RKO (cell line): ENCODE results near the gene ZNF511.

ENCODE experiments used
- DNase-seq: peaks from one replicate; pipeline ENCODE4 v3.0.0-alpha.2; 2016; ENCODE audit warnings: low spot score

ZNF511 gene

DNA sequence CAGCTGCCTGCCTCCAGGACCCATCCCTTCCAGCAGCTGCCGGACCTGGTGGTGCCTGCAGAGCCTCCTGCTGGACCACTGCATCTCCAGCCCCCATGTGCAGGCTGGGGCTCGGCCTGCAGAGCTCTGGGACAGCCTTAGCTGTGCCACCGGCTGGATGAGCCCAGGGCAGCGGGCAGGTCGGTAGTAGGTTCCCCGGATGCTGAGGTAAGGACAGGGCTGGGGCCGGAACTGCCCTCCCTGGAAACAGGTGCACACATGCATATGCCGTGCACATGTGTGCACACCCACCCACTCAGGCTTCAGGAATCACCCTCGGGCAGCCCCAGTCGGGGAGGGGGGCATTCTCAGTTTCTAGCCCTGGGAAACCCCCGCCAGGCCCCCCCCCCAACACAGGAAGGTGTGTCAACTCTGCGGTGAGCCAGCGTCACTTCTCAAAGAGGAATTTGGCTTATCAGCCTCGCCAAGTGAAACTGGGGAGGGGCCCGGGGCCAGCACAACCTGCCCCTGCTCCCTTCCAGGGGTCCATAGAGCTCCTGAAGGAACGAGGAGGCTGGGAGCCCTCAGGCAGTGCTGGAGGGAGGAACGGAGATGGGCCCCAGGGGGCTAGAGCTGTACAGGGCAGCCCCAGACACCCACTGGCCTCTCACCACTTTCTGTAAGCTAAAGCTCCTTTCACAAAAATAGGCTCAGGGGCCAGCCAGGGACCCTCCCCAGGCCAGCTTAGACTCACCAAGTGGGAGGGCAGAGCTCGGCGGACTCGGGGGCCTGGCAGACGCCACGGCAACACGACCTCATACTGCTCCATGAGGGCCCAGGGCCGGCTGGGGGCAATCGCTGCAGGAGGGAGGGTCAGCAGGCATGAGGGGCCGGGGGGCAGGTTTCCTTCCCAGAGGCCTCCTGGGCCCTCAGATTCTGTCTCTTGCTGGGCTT is 33.7 kb upstream of the ZNF511 start:
- no peak for DNase-seq

DNA sequence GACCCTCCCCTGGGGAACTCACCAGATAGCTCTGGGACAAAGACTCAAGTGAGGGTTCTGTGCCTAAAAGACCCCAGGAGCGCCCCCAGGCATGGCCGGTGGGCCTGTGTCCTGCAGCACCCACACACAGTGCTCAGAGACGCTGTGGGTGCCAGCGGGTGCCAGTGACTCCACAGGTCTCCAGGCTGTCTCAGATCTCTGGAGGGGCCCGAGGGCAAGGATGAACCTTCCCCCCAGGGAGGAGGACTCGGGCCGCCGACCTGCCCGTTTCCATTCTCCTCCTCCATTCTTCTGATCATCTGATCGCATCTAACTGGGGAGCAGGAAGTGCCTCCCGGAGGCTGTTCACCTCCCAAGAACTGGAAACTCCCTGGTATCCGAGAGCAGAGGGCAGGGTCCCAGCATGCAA is 33.0 kb upstream of the ZNF511 start:
- no peak for DNase-seq

DNA sequence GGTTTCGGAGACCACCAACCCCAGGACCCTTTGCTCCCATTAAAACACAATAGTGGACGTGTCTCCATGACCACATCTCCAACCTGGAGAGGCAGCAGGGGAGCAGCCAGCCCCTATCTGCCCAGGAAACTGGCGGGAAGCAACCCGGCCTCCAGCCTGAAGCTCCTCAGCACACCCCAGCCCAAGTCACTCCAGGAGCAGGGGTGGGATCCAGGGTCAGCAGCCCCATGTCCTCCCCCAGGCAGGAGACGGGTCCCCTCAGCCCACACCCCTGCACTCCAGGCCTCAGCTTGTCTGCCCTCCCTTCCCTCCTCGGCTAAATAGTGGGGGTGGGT is 32.6 kb upstream of the ZNF511 start:
- DNase-seq: no peak

GRCh38 chr10:133276435-133277201 is 32.1 kb upstream of the ZNF511 start, which contains the start of gene ADAM8:
ADAM8 (minus strand) TSS chr10:133276868; CDS start chr10:133276817, 51 bp downstream.
- DNase-seq: no peak

- no peak for DNase-seq
Measured at GRCh38 chr10:133277277-133277992, 31.3 kb upstream of the ZNF511 start.

DNA sequence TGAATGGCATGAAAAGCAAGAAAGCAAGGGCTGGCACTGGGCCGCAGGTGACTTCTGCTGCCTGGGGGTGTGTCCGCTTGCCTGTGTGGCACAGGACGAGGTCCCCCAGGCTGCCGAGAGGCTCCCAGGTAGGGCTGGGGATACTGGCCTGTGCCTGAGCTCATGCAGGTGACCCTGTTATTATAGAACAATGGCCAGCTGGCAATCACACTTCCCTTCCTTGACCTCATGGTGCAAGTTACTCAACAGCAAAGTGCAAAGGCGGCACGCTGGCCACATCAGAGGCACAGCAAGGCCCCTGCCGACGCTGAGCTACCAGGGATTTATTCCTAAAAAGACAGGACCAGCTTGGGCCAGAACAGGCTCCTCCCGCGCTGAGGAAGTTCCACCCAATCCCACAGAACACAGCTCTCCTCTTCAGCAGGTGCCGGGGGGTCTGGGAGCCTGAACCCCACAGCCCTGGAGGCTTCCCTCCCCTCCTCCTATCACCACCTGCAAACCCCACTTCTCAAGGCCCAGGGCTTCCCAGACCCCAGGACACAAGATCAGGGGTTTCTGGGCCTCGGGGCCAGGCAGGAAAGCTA is 30.6 kb upstream of the ZNF511 start:
- DNase-seq: no peak

GRCh38 chr10:133278577-133279265 is 30.0 kb upstream of the ZNF511 start:
- no peak for DNase-seq

DNA sequence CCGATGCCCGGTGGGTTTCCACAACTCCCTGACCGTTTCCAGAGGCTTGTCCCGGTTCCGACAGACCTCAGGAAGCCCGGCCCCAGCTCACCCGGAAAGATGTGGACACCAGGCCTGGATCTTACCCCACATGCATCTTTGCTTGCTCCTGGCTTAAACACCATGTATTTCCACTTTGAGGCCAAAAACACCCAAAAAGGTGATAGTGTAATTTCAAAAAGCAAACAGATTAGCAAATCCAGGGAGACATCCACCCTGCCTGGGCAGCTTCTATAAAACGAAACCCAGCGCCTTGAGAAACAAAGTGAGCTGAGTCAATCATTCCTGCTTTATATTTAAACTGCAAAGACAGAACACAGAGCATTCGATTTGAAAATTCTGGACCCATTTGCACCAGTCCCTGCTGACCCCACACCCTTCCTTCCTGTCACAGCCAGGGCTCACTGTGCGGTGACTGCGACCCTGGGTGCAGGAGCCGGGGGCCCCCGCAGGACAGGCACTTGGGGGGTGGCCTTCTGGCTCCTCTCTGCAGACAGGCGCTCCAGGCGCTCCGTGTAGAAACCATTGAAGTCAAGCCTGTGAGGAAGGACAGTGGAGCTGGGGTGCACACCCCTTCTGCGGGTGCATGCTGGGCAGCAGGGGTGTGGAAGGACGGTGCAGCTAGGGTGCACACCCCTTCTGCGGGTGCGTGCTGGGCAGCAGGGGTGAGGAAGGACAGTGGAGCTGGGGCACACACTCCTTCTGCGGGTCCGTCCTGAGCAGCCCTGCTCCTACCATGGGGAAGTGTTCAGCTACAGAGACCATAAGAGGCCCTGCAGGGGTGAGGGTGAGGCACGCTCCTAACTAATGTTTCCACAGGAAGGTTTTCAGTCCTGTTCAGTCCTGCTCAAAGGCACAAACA is 29.1 kb upstream of the ZNF511 start:
- DNase-seq: no peak

- DNase-seq: no peak
Measured at GRCh38 chr10:133280391-133281059, 28.2 kb upstream of the ZNF511 start.

DNA sequence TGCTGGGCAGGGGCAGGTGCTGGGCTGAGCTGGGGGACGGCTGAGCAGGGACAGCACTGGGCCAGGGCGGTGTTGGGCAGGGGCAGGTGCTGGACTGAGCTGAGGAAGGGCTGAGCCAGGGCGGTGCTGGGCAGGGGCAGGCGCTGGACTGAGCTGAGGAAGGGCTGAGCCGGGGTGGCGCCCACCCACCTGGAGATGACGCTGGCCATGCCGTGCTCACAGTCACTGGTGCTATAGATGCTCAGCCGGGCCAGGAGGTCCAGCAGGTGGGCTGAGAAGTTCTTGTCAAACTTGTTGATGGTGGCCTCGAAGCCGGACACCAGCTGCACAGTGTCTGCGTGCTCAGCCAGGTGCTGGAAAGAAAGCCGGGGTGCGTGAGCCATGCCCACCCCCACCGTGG is 27.6 kb upstream of the ZNF511 start:
- no peak for DNase-seq

GRCh38 chr10:133281628-133282372 is 26.9 kb upstream of the ZNF511 start:
- no peak for DNase-seq

DNA sequence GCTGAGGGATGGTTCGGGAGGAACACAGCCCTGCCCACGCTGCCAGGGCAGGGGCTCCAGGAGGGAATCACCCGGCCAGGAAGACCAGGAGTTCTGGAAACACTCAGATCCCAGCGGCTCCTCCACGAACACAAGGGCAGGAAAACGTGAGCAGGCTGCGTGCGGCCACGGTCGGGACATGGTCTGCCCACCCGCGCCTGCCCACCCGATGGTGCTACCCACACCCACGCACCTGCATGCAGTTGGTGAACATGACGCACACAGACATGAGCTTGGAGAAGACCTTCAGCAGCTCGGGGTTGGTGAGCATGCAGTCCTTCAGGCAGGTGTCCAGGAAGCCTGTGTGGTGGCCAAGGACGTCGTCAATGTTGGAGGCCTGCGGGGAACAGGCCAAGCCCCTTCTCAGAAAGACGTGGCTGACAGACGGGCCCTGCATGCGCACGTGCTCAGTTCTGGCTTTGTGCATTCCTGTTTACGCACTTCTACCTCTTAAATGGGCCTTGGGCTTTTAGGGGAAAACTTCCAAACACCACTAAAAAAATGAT is 25.8 kb upstream of the ZNF511 start:
- DNase-seq: no peak

GRCh38 chr10:133283931-133284330 is 24.8 kb upstream of the ZNF511 start:
- DNase-seq: no peak

GRCh38 chr10:133285217-133285616 is 23.5 kb upstream of the ZNF511 start:
- DNase-seq: no peak

DNA sequence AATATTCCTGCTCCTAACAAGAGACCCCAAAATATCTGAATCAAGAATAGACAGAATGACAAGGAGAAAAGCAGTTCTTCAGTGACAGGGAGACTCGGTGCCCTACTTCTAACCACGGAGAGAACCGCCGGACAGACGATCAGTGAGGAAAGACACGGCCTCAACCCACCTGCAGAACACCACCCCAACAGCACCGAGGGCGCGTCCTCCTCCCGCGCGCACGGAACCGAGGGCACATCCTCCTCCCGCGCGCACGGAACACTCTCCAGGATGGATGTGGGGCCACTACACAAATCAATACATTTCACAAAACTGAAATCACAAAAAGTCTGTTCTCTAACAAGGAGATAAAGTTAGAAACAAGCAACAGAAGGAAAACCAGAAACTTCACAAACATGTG is 22.3 kb upstream of the ZNF511 start:
- DNase-seq: no peak

DNA sequence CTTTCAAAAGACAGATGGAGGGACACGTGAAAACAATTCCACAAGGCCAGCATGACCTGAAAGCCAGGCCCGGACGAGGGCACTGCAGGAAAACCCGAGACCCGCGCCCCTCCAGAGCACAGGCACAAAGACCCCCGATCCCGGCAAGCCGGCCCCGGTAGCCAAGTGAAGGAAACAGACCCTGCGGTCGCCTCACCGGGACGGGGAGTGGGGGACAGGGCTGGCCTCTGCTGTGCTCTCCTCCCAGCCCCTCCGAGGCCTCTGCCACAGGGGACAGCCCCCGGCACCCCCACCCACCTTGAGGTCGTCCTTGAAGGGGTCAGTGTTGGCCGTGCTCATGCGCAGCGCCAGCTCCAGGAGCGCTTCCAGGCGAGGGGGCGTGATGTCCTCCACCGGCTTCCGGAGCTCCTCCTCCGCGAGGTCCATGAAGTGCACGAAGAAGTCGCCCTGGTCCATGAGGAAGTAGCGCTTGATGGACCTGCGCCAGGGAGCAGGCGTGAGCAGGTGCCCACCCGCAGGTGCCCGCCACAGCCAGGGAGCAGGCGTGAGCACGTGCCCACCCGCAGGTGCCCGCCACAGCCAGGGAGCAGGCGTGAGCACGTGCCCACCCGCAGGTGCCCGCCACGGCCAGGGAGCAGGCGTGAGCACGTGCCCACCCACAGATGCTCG is 20.7 kb upstream of the ZNF511 start:
- DNase-seq: no peak

DNA sequence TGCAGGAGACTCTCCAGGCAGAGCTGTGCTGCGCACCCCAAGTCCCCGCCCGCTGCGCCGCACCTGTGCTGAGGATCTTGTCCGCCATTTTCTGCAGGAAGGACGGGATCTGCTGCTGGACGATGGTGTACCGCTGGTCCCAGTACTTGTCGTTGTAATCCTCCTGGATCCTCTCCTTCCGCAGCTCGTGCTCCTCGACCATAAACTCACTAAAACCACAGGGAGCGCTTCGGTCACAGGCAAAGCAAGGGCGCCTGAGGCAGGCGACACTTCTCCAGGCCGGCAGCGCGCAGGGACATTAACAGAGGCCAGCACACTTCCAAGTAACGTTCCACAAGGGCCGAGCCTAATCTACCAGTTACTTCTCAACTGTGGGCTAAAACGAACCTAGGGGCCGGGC is 19.0 kb upstream of the ZNF511 start:
- no peak for DNase-seq
